ENCODE measurements around the gene OR5C1. TPM values are rescaled to one million over a fixed set of nuclear protein-coding genes. Genes with fewer than 3 reads are reported as not detected.

The OR5C1 gene
- total RNA-seq, 2 experiments from 2014 or later: not detected

DNA sequence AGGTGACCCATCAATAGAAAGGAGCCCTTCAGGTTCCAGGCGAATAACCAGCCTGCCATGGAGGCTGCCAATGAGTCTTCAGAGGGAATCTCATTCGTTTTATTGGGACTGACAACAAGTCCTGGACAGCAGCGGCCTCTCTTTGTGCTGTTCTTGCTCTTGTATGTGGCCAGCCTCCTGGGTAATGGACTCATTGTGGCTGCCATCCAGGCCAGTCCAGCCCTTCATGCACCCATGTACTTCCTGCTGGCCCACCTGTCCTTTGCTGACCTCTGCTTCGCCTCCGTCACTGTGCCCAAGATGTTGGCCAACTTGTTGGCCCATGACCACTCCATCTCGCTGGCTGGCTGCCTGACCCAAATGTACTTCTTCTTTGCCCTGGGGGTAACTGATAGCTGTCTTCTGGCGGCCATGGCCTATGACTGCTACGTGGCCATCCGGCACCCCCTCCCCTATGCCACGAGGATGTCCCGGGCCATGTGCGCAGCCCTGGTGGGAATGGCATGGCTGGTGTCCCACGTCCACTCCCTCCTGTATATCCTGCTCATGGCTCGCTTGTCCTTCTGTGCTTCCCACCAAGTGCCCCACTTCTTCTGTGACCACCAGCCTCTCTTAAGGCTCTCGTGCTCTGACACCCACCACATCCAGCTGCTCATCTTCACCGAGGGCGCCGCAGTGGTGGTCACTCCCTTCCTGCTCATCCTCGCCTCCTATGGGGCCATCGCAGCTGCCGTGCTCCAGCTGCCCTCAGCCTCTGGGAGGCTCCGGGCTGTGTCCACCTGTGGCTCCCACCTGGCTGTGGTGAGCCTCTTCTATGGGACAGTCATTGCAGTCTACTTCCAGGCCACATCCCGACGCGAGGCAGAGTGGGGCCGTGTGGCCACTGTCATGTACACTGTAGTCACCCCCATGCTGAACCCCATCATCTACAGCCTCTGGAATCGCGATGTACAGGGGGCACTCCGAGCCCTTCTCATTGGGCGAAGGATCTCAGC is 11.6 kb downstream of the OR5C1 start, which contains the start of gene OR1K1:
Gene OR1K1, plus strand, starts transcription at position 58 of the 995 bp plus-strand sequence. Its CDS starts 0 bp downstream, at position 58.
- DNase-seq (ENCODE audit: low spot score): no peak
- Histone ChIP-seq H2AFZ (ENCODE audit: low read length) (no peak within 1 kb of the TSS), H3K36me3 (ENCODE audit: insufficient read depth, low read length) (no peaks in the 10 kb centered on the region), H3K9me2 (ENCODE audit: insufficient read depth, low read length) (no peaks in the 10 kb centered on the region), H4K20me1 (ENCODE audit: insufficient read depth, low read length) (no peaks in the 10 kb centered on the region), H3K4me1 (ENCODE audit: insufficient read depth, low read length, poor library complexity, severe bottlenecking) (no peaks in the 10 kb centered on the region), H3K4me2 (ENCODE audit: low read length) (no peak within 1 kb of the TSS), H3K4me3 (ENCODE audit: low read depth, low read length, poor library complexity, severe bottlenecking) (no peak within 1 kb of the TSS), H3K9me3 (ENCODE audit: low read length) (no peaks in the 10 kb centered on the region), H3K27ac (ENCODE audit: low read depth, low read length, poor library complexity, severe bottlenecking) (no peak within 1 kb of the TSS), H3K79me2 (ENCODE audit: insufficient read depth, low read depth, low read length) (no peaks in the 10 kb centered on the region)
- TF ChIP-seq, protein P1, sequence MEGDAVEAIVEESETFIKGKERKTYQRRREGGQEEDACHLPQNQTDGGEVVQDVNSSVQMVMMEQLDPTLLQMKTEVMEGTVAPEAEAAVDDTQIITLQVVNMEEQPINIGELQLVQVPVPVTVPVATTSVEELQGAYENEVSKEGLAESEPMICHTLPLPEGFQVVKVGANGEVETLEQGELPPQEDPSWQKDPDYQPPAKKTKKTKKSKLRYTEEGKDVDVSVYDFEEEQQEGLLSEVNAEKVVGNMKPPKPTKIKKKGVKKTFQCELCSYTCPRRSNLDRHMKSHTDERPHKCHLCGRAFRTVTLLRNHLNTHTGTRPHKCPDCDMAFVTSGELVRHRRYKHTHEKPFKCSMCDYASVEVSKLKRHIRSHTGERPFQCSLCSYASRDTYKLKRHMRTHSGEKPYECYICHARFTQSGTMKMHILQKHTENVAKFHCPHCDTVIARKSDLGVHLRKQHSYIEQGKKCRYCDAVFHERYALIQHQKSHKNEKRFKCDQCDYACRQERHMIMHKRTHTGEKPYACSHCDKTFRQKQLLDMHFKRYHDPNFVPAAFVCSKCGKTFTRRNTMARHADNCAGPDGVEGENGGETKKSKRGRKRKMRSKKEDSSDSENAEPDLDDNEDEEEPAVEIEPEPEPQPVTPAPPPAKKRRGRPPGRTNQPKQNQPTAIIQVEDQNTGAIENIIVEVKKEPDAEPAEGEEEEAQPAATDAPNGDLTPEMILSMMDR (conservative IDR thresholded peaks at IDR 0.05; ENCODE audit: low read length): no peak
- no peak for TF ChIP-seq EZH2phosphoT487 (IDR thresholded peaks at IDR 0.05; ENCODE audit: borderline replicate concordance, low read depth, low read length)
- intact Hi-C loops (cut with micrococcal nuclease; ENCODE audit: unreplicated experiment): no loop called here
- ChIA-PET CTCF (ENCODE audit: unreplicated experiment) (no interaction called here), POLR2A (no interaction called here)
- no TSS peak for BruUV-seq (replicated peaks)

DNA sequence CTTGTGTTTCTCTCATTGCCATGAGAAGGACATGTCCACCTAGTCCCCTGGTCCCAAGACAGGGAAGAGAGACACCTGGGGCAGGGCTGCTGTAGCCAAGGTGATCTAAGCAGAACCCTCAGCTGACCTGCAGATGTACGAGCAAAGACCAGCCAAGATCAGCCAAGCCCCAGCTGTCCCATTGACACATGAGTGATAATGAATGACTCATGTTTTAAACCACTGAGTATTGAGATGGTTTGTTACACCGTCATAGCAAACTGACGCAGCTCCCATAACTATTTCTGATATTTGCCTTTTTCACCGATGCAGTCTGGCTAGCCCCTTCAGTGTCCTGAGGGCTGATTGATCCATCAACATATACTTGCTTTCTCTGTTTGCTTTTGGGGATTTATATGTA is 17.9 kb downstream of the OR5C1 start:
- CTCF ChIA-PET (ENCODE audit: unreplicated experiment): no interaction called here
- Histone ChIP-seq H3K4me1 (ENCODE audit: insufficient read depth, low read length, poor library complexity, severe bottlenecking) (no peaks in the 10 kb centered on the region), H4K20me1 (ENCODE audit: insufficient read depth, low read length) (no peaks in the 10 kb centered on the region), H2AFZ (ENCODE audit: low read length) (no peak overlapping the region), H3K79me2 (ENCODE audit: insufficient read depth, low read depth, low read length) (no peaks in the 10 kb centered on the region), H3K4me2 (ENCODE audit: low read length) (no peak overlapping the region), H3K36me3 (ENCODE audit: insufficient read depth, low read length) (no peaks in the 10 kb centered on the region), H3K27ac (ENCODE audit: low read depth, low read length, poor library complexity, severe bottlenecking) (no peak overlapping the region), H3K9me2 (ENCODE audit: insufficient read depth, low read length) (no peaks in the 10 kb centered on the region), H3K9me3 (ENCODE audit: low read length) (no peaks in the 10 kb centered on the region), H3K4me3 (ENCODE audit: low read depth, low read length, poor library complexity, severe bottlenecking) (no peak overlapping the region)
- no TSS peak for BruUV-seq (replicated peaks)
- intact Hi-C loops (cut with micrococcal nuclease; ENCODE audit: unreplicated experiment): no loop called here
- DNase-seq (ENCODE audit: low spot score): no peak
- TF ChIP-seq EZH2phosphoT487 (IDR thresholded peaks at IDR 0.05; ENCODE audit: borderline replicate concordance, low read depth, low read length): no peak
- TF ChIP-seq, protein P1 (conservative IDR thresholded peaks at IDR 0.05; ENCODE audit: low read length): no peak
- POLR2A ChIA-PET: no interaction called here
